ENCODE data around the gene KRTAP10-4. TPM values are rescaled to one million over a fixed set of nuclear protein-coding genes. Genes with fewer than 3 reads are reported as not detected.
"Not testable (repeated sequence)": the region's sequence is repeated elsewhere in the genome, so short reads cannot be mapped to it uniquely, and the experiment has no call there.

KRTAP10-4 gene
- total RNA-seq, 1 experiment from 2014 or later: not detected

GRCh38 chr21:44548381-44548780 lies 25.1 kb upstream of the KRTAP10-4 start:
- Histone ChIP-seq H3K4me3 (no peak overlapping the region), H3K27ac (no peak overlapping the region), H3K4me2 (no peak overlapping the region), H3K79me2 (ENCODE audit: low read depth) (no peaks in the 10 kb centered on the region), H4K20me1 (ENCODE audit: insufficient read depth) (no peaks in the 10 kb centered on the region), H3K4me1 (replicated peaks; ENCODE audit: insufficient read depth) (no peaks in the 10 kb centered on the region), H3K27me3 (ENCODE audit: insufficient read depth, low read depth) (peaks cover 50% of the 10 kb centered on the region), H3K9me2 (ENCODE audit: insufficient read depth) (no peaks in the 10 kb centered on the region), H2AFZ (no peak overlapping the region), H3K9me3 (ENCODE audit: insufficient read depth, low read depth) (no peaks in the 10 kb centered on the region), H3K36me3 (ENCODE audit: low read depth) (no peaks in the 10 kb centered on the region), H3F3A (ENCODE audit: insufficient read depth, low read depth) (no peaks in the 10 kb centered on the region)
- CTCF ChIA-PET: no interaction called here
- POLR2A ChIA-PET (ENCODE audit: unreplicated experiment): no interaction called here
- intact Hi-C loops (cut with micrococcal nuclease; ENCODE audit: unreplicated experiment): no loop called here
- no TSS peak for BruUV-seq (replicated peaks)
- DNase-seq: no peak
- TF ChIP-seq EZH2 (IDR thresholded peaks at IDR 0.05; ENCODE audit: low read depth): no peak
- TF ChIP-seq, protein P1, sequence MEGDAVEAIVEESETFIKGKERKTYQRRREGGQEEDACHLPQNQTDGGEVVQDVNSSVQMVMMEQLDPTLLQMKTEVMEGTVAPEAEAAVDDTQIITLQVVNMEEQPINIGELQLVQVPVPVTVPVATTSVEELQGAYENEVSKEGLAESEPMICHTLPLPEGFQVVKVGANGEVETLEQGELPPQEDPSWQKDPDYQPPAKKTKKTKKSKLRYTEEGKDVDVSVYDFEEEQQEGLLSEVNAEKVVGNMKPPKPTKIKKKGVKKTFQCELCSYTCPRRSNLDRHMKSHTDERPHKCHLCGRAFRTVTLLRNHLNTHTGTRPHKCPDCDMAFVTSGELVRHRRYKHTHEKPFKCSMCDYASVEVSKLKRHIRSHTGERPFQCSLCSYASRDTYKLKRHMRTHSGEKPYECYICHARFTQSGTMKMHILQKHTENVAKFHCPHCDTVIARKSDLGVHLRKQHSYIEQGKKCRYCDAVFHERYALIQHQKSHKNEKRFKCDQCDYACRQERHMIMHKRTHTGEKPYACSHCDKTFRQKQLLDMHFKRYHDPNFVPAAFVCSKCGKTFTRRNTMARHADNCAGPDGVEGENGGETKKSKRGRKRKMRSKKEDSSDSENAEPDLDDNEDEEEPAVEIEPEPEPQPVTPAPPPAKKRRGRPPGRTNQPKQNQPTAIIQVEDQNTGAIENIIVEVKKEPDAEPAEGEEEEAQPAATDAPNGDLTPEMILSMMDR (conservative IDR thresholded peaks at IDR 0.05): no peak

DNA sequence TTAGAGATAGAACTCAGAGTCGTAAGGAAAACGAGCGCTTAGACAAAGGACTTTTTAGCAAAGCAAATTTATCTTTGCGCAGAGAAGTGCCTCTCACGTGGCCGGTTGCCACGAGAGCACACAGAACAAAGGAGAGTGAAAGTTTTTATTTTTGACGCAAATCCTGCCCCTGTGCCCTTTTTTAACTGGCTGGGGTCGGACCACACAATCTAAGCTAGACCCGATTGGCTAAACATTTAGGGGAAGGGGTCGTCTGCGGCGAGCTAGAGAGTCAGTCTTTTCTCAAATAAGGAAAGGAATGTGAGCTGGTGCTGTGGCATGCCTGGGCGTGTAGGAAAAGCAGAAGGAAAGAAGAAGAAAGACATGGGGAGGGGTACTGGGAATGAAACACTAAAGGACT lies 24.6 kb upstream of the KRTAP10-4 start:
- Histone ChIP-seq H3K36me3 (ENCODE audit: low read depth) (no peaks in the 10 kb centered on the region), H3K4me2 (no peak overlapping the region), H3K27me3 (ENCODE audit: insufficient read depth, low read depth) (peaks cover 56% of the 10 kb centered on the region), H3K27ac (no peak overlapping the region), H3K9me2 (ENCODE audit: insufficient read depth) (no peaks in the 10 kb centered on the region), H3K9me3 (ENCODE audit: insufficient read depth, low read depth) (no peaks in the 10 kb centered on the region), H3K79me2 (ENCODE audit: low read depth) (no peaks in the 10 kb centered on the region), H4K20me1 (ENCODE audit: insufficient read depth) (no peaks in the 10 kb centered on the region), H2AFZ (no peak overlapping the region), H3K4me1 (replicated peaks; ENCODE audit: insufficient read depth) (no peaks in the 10 kb centered on the region), H3F3A (ENCODE audit: insufficient read depth, low read depth) (no peaks in the 10 kb centered on the region), H3K4me3 (no peak overlapping the region)
- no peak for TF ChIP-seq EZH2 (IDR thresholded peaks at IDR 0.05; ENCODE audit: low read depth)
- TF ChIP-seq, protein P1 (conservative IDR thresholded peaks at IDR 0.05): no peak
- DNase-seq: no peak
- BruUV-seq (replicated peaks): no TSS peak
- intact Hi-C loops (cut with micrococcal nuclease; ENCODE audit: unreplicated experiment): no loop called here
- POLR2A ChIA-PET (ENCODE audit: unreplicated experiment): no interaction called here
- CTCF ChIA-PET: no interaction called here

DNA sequence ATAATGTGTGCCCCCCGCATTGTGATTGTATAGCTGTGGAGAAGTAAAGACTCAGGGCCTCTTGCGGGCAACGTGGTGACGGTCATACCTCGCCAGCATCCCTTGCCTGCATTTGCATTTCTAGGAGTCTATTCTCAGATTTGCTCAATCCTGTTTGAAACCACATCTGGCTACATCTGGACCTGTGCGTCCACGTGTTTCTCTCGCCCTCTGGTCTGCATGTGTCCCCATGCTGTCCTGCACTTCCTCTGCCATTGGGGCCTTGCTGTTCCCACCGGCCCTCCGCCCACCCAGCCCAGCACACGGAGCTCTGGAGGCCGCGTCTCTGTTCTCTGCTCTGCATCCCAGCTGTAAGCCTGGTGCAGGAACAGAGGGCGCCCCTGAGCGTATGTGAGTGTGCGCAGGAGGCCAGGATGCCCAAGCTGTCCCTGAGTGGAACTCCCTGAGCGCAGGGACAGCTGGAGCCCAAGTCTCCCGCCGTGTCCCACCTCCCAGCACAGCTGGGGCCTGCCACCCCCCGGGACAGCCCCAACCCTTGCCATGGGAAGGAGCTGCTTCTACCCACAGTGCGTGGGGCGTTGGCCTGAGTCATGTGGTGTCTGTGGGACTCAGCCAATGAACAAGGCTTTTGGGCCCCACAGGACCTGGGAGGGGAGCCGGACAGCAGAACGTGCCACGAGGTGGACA lies 23.9 kb upstream of the KRTAP10-4 start:
- Histone ChIP-seq H4K20me1 (ENCODE audit: insufficient read depth) (no peaks in the 10 kb centered on the region), H3K9me3 (ENCODE audit: insufficient read depth, low read depth) (no peaks in the 10 kb centered on the region), H3K4me3 (no peak overlapping the region), H3K27me3 (ENCODE audit: insufficient read depth, low read depth) (peaks cover 63% of the 10 kb centered on the region), H3K27ac (no peak overlapping the region), H3K9me2 (ENCODE audit: insufficient read depth) (no peaks in the 10 kb centered on the region), H3K4me1 (replicated peaks; ENCODE audit: insufficient read depth) (no peaks in the 10 kb centered on the region), H3K79me2 (ENCODE audit: low read depth) (no peaks in the 10 kb centered on the region), H3F3A (ENCODE audit: insufficient read depth, low read depth) (no peaks in the 10 kb centered on the region), H2AFZ (no peak overlapping the region), H3K36me3 (ENCODE audit: low read depth) (no peaks in the 10 kb centered on the region), H3K4me2 (no peak overlapping the region)
- ChIA-PET POLR2A (ENCODE audit: unreplicated experiment) (no interaction called here), CTCF (no interaction called here)
- TF ChIP-seq EZH2 (IDR thresholded peaks at IDR 0.05; ENCODE audit: low read depth): no peak
- TF ChIP-seq, protein P1 (conservative IDR thresholded peaks at IDR 0.05): no peak
- intact Hi-C loops (cut with micrococcal nuclease; ENCODE audit: unreplicated experiment): no loop called here
- BruUV-seq (replicated peaks): no TSS peak
- no peak for DNase-seq

- H3K4me1 ChIP-seq (replicated peaks; ENCODE audit: insufficient read depth); H3K4me2 ChIP-seq; H3K9me2 ChIP-seq (ENCODE audit: insufficient read depth); POLR2A ChIA-PET (ENCODE audit: unreplicated experiment); H2AFZ ChIP-seq; H3K9me3 ChIP-seq (ENCODE audit: insufficient read depth, low read depth); H3K27ac ChIP-seq; H3K79me2 ChIP-seq (ENCODE audit: low read depth); H3K36me3 ChIP-seq (ENCODE audit: low read depth); H3F3A ChIP-seq (ENCODE audit: insufficient read depth, low read depth); DNase-seq; H3K4me3 ChIP-seq; BruUV-seq (replicated peaks); intact Hi-C loops (cut with micrococcal nuclease; ENCODE audit: unreplicated experiment); CTCF ChIA-PET; H4K20me1 ChIP-seq (ENCODE audit: insufficient read depth): not testable (repeated sequence)
- H3K27me3 ChIP-seq (ENCODE audit: insufficient read depth, low read depth): peaks cover 67% of the 10 kb centered on the region
Measured at GRCh38 chr21:44550285-44550684, 23.2 kb upstream of the KRTAP10-4 start.
